Measurements from ENCODE around the gene ZNF618.
"Not testable (repeated sequence)": the region's sequence is repeated elsewhere in the genome, so short reads cannot be mapped to it uniquely, and the experiment has no call there.

The ZNF618 gene

GRCh38 chr9:114071197-114071795 lies 195.2 kb downstream of the ZNF618 start:
- no peak for DNase-seq

GRCh38 chr9:114072184-114073140 lies 196.4 kb downstream of the ZNF618 start:
- no peak for DNase-seq

GRCh38 chr9:114075602-114076001 lies 199.5 kb downstream of the ZNF618 start:
- DNase-seq = no peak

GRCh38 chr9:114076237-114077161 lies 200.4 kb downstream of the ZNF618 start:
- no peak for DNase-seq

GRCh38 chr9:114077162-114077837 lies 201.2 kb downstream of the ZNF618 start:
- DNase-seq = no peak

GRCh38 chr9:114078021-114078780 lies 202.1 kb downstream of the ZNF618 start, which contains the start of gene AMBP:
TSS of gene AMBP (minus strand) at chr9:114078300. CDS start at chr9:114078209, 91 bp downstream.
- no peak for DNase-seq

- no peak for DNase-seq
Observed at GRCh38 chr9:114078781-114079156, 202.7 kb downstream of the ZNF618 start.

- DNase-seq = no peak
Observed at GRCh38 chr9:114080195-114080772, 204.2 kb downstream of the ZNF618 start.

GRCh38 chr9:114080773-114081440 lies 204.8 kb downstream of the ZNF618 start:
- DNase-seq = no peak

GRCh38 chr9:114081441-114082016 lies 205.4 kb downstream of the ZNF618 start:
- DNase-seq = no peak

- DNase-seq = no peak
Observed at GRCh38 chr9:114082017-114082762, 206.1 kb downstream of the ZNF618 start.

- not testable (repeated sequence) for DNase-seq
Observed at GRCh38 chr9:114082763-114083412, 206.8 kb downstream of the ZNF618 start.

GRCh38 chr9:114083666-114084065 lies 207.6 kb downstream of the ZNF618 start:
- DNase-seq = no peak

GRCh38 chr9:114084282-114085073 lies 208.4 kb downstream of the ZNF618 start:
- no peak for DNase-seq

- no peak for DNase-seq
Observed at GRCh38 chr9:114085387-114085789, 209.3 kb downstream of the ZNF618 start.

GRCh38 chr9:114086009-114086408 lies 209.9 kb downstream of the ZNF618 start:
- DNase-seq = no peak

GRCh38 chr9:114086607-114087006 lies 210.5 kb downstream of the ZNF618 start:
- DNase-seq = no peak

GRCh38 chr9:114087721-114088120 lies 211.6 kb downstream of the ZNF618 start:
- DNase-seq = no peak
